Thyroid gland (tissue), 4 donors: ENCODE measurements around the gene DPP6.

Experiments used
- POLR2A ChIP-seq, 2 donors: fragments of 450-650 bp; IDR thresholded peaks; one replicate each; pipeline ENCODE4 v1.6.1; 2017; ENCODE audit warnings: antibody characterized with exemption in 2 of 2, mild to moderate bottlenecking in 2 of 2, moderate library complexity in 1 of 2
- TF ChIP-seq, protein P1 (sequence below), 6 experiments: fragments of 200-600 bp in 3 of 6; fragments of 450-650 bp in 3 of 6; sonication (generic) in 3 of 6; IDR thresholded peaks; one replicate each; pipeline ENCODE4 v1.5.1; 2016 to 2019; ENCODE audit warnings: antibody characterized with exemption in 6 of 6, mild to moderate bottlenecking in 2 of 6, inconsistent platforms in 1 of 6, moderate library complexity in 1 of 6

DNA sequence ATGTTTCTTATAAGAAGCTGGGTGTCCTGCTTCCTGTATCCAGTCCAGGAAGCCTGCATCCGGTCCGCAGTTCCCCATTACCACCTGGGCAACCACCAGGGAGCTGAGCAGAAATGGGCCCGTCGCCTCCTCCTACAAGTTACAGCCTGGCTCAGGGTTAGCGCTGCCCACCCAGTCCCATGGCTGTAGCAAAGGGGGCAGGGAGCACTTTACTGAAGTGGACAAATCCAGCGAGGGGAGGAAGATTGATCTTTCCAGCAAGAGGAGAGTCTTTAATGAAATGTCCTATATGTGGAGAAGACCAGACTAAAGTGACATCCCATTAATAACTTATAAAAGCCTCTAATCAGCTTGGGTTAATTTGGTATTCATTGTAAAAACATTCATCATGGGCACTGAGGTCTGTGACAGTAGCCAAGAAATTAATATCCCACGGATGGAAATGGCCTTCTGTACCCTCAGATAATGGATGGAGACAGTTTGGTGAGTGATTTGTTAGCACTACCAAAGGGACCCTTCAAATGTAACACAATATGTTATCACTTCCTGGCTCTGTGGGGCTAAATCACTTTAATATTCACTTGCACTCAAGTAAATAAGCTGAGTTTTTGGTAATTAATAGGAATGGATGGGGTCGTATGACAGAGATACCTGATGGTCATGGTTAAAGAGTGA is 627.3 kb downstream of the DPP6 start:
- TF ChIP-seq, protein P1, sequence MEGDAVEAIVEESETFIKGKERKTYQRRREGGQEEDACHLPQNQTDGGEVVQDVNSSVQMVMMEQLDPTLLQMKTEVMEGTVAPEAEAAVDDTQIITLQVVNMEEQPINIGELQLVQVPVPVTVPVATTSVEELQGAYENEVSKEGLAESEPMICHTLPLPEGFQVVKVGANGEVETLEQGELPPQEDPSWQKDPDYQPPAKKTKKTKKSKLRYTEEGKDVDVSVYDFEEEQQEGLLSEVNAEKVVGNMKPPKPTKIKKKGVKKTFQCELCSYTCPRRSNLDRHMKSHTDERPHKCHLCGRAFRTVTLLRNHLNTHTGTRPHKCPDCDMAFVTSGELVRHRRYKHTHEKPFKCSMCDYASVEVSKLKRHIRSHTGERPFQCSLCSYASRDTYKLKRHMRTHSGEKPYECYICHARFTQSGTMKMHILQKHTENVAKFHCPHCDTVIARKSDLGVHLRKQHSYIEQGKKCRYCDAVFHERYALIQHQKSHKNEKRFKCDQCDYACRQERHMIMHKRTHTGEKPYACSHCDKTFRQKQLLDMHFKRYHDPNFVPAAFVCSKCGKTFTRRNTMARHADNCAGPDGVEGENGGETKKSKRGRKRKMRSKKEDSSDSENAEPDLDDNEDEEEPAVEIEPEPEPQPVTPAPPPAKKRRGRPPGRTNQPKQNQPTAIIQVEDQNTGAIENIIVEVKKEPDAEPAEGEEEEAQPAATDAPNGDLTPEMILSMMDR (IDR thresholded peaks at IDR 0.05) = no peak
- no peak for TF ChIP-seq POLR2A (IDR thresholded peaks at IDR 0.05)
